B cell (primary cell): ENCODE results near the gene CERS6. TPM values are rescaled to one million over a fixed set of nuclear protein-coding genes. Genes with fewer than 3 reads are reported as not detected.

Source experiments
- ATAC-seq: fragments of 200-7000 bp; cut with Tn5 transposase; one replicate; pipeline ENCODE4 v1.10.0; 2021; ENCODE audit warnings: low read depth, mild to moderate bottlenecking, moderate number of reproducible peaks, moderate library complexity
- CTCF ChIA-PET: fragments of 350-600 bp; sonication (Branson Sonifier 250); formaldehyde crosslinking; loops from one replicate; lab custom pipeline; 2021; ENCODE audit warnings: antibody characterized with exemption, inconsistent platforms; lab: Charles Lee
- POLR2A ChIA-PET: fragments of 350-600 bp; sonication (Branson Sonifier 250); formaldehyde crosslinking; loops from one replicate; lab custom pipeline; 2021; ENCODE audit warnings: antibody characterized with exemption; lab: Charles Lee
- DNase-seq: peaks from one replicate; pipeline ENCODE4 v3.0.0; 2013
- H2AFZ ChIP-seq: 2 replicates; pipeline ENCODE4 v1.6.1; 2012; ENCODE audit warnings: mild to moderate bottlenecking, low read depth, low read length; ENCODE audit not compliant: insufficient read depth, poor library complexity, severe bottlenecking
- H3K27ac ChIP-seq, 2 donors: 1 replicate in 1 of 2; 2 replicates in 1 of 2; pipeline ENCODE4 v1.5.1; 2012 to 2013; ENCODE audit warnings: low read length in 2 of 2, mild to moderate bottlenecking in 2 of 2, moderate library complexity in 1 of 2
- H3K27me3 ChIP-seq, 4 experiments: fragments of 200-600 bp in 1 of 4; sonication (generic) in 1 of 4; replicated peaks in 1 of 4; 1 replicate in 2 of 4; 2 replicates in 2 of 4; pipeline versions ENCODE4 v1.6.1 to v1.7.0; 2013 to 2016; ENCODE audit warnings: low read length in 3 of 4, mild to moderate bottlenecking in 2 of 4, mixed read lengths in 1 of 4, moderate library complexity in 1 of 4; ENCODE audit not compliant: insufficient read depth in 4 of 4, control insufficient read depth in 3 of 4; ENCODE audit errors: control extremely low read depth in 1 of 4
- H3K36me3 ChIP-seq, 2 experiments: replicated peaks in 1 of 2; 1 replicate in 1 of 2; 2 replicates in 1 of 2; pipeline versions ENCODE4 v1.6.1 to v1.7.1; 2013; ENCODE audit warnings: low read length in 1 of 2; ENCODE audit not compliant: insufficient read depth in 2 of 2, control insufficient read depth in 1 of 2; ENCODE audit errors: control extremely low read depth in 1 of 2, extremely low read depth in 1 of 2
- H3K4me1 ChIP-seq, 2 donors: fragments of 200-600 bp in 1 of 2; sonication (generic) in 1 of 2; 1 replicate in 1 of 2; 2 replicates in 1 of 2; pipeline versions ENCODE4 v1.5.1 to v1.6.1; 2013 to 2017; ENCODE audit warnings: low read length in 2 of 2; ENCODE audit not compliant: control insufficient read depth in 2 of 2, insufficient read depth in 2 of 2
- H3K4me2 ChIP-seq: replicated peaks from 2 replicates; pipeline ENCODE3; 2012; ENCODE audit warnings: mild to moderate bottlenecking, low read depth, low read length; ENCODE audit not compliant: poor library complexity, severe bottlenecking
- H3K4me3 ChIP-seq, 5 experiments: fragments of 200-600 bp in 1 of 5; sonication (generic) in 1 of 5; 1 replicate in 3 of 5; 2 replicates in 2 of 5; pipeline versions ENCODE4 v1.5.1 to v1.7.0; 2011 to 2016; ENCODE audit warnings: low read length in 4 of 5, mild to moderate bottlenecking in 4 of 5, low read depth in 2 of 5, control low read depth in 1 of 5, moderate library complexity in 1 of 5; ENCODE audit not compliant: insufficient read depth in 1 of 5; ENCODE audit errors: control extremely low read depth in 1 of 5, extremely low read depth in 1 of 5
- H3K79me2 ChIP-seq: fragments of 200-600 bp; sonication (generic); one replicate; pipeline ENCODE4 v1.6.0; 2016; ENCODE audit warnings: low read length; ENCODE audit not compliant: control insufficient read depth, insufficient read depth
- H3K9ac ChIP-seq: fragments of 200-600 bp; sonication (generic); 2 replicates; pipeline ENCODE4 v1.6.1; 2017; ENCODE audit warnings: mild to moderate bottlenecking, low read length, moderate library complexity
- H3K9me3 ChIP-seq, 3 donors: one replicate each; pipeline versions ENCODE4 v1.6.1 to v1.7.1; 2013; ENCODE audit warnings: low read length in 2 of 3; ENCODE audit not compliant: control insufficient read depth in 2 of 3, insufficient read depth in 1 of 3; ENCODE audit errors: control extremely low read depth in 1 of 3
- H4K20me1 ChIP-seq: 2 replicates; pipeline ENCODE4 v1.6.0; 2012; ENCODE audit warnings: mild to moderate bottlenecking, low read length; ENCODE audit not compliant: insufficient read depth, control insufficient read depth, poor library complexity, severe bottlenecking
- H3K27ac Mint-ChIP-seq: one replicate; pipeline ENCODE4 v1.8.0; 2021; ENCODE audit warnings: mixed read lengths
- H3K27me3 Mint-ChIP-seq: one replicate; pipeline ENCODE4 v1.8.0; 2021; ENCODE audit warnings: mixed read lengths
- H3K4me1 Mint-ChIP-seq: one replicate; pipeline ENCODE4 v1.8.0; 2021; ENCODE audit warnings: mixed read lengths
- H3K4me3 Mint-ChIP-seq: one replicate; pipeline ENCODE4 v1.8.0; 2021; ENCODE audit warnings: mixed read lengths
- H3K9me3 Mint-ChIP-seq: one replicate; pipeline ENCODE4 v1.8.0; 2022; ENCODE audit warnings: mixed read lengths; ENCODE audit not compliant: insufficient read depth
- EZH2 ChIP-seq: IDR thresholded peaks from 2 replicates; pipeline ENCODE4 v1.6.1; 2012; ENCODE audit warnings: borderline replicate concordance, low read depth, mild to moderate bottlenecking, moderate library complexity, low read length; ENCODE audit not compliant: insufficient read depth, poor library complexity, severe bottlenecking
- WGBS: methylation state at CpG from one replicate; pipeline ENCODE4 v1.1.5; 2013; ENCODE audit warnings: missing lambda C conversion rate; ENCODE audit not compliant: insufficient coverage; 5-methylcytosine and 5-hydroxymethylcytosine counted together
- intact Hi-C: fragments of 100-400 bp; cut with micrococcal nuclease; formaldehyde crosslinking; loops from one replicate; pipeline ENCODE4 v1.10.0; 2022
- polyA plus RNA-seq: library from polyadenylated mRNA; depleted of rRNA; stranded (reverse); fragments of >200 nt; gene quantifications from 2 replicates; pipeline ENCODE4 v1.2.3, GENCODE V29; 2012
- total RNA-seq, 2 donors: library from RNA; stranded (reverse); fragments of 120-200 nt in 1 of 2; gene quantifications; 1 replicate in 1 of 2; 2 replicates in 1 of 2; pipeline versions ENCODE4 v1.2.3 to v1.2.4, GENCODE V29; 2013 to 2022
- TF ChIP-seq, protein P1 (sequence below): fragments of 200-600 bp; IDR thresholded peaks from one replicate; pipeline ENCODE4 v1.8.0; 2022; ENCODE audit warnings: antibody characterized with exemption, mild to moderate bottlenecking

CERS6 gene
- total and polyA plus RNA-seq, 2 donors (not counting 1 experiment from before 2014, with no cell fraction given) = 2.2 to 5.5 TPM

DNA sequence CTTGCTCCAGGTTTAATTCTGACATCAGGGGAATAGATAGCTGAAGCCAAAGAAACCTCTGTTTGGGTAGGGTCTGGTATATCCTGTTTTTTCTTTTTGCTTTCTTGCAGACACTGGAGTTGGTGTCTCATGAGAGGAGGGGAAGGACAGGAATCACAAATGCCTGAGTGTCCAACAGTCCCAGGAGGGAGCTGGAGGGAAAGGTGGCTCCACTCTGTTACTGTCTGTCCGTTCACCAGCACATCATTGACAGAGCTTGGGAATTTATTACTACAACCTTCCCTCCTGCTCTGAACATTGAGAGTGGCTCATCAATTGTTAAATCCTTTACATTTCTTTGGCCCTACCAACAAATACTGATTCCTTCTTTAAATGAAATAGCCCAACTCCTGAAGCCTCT, 194.1 kb downstream of the CERS6 start:
- no peak overlapping the region for H3K9ac ChIP-seq
- H3K27ac ChIP-seq = no peak overlapping the region
- Mint-ChIP-seq H3K27me3 (no peaks in the 10 kb centered on the region), H3K9me3 (no peaks in the 10 kb centered on the region), H3K27ac (no peak overlapping the region), H3K4me3 (no peak overlapping the region), H3K4me1 (peaks cover 12% of the 10 kb centered on the region)
- H4K20me1 ChIP-seq = no peaks in the 10 kb centered on the region
- ChIA-PET POLR2A (no interaction called here), CTCF (interaction anchor here (0.7 kb wide), 1 partner anchor 22 kb away, joined by 3 read pairs; no protein-coding TSS in a partner anchor)
- H3K4me1 ChIP-seq = no peaks in the 10 kb centered on the region
- DNase-seq (no peak), ATAC-seq (no peak)
- no peak overlapping the region for H3K4me3 ChIP-seq
- WGBS = no CpG with 5 or more reads among the region's 1 CpG
- H3K9me3 ChIP-seq = peaks cover 0 to 3% (median 0%) of the 10 kb centered on the region in 3 donors
- no peak overlapping the region for H3K4me2 ChIP-seq
- intact Hi-C loops = no loop called here
- H2AFZ ChIP-seq = no peak overlapping the region
- H3K79me2 ChIP-seq = no peaks in the 10 kb centered on the region
- no peaks in the 10 kb centered on the region for H3K27me3 ChIP-seq
- no peaks in the 10 kb centered on the region for H3K36me3 ChIP-seq
- TF ChIP-seq EZH2 = no peak
- TF ChIP-seq, protein P1, sequence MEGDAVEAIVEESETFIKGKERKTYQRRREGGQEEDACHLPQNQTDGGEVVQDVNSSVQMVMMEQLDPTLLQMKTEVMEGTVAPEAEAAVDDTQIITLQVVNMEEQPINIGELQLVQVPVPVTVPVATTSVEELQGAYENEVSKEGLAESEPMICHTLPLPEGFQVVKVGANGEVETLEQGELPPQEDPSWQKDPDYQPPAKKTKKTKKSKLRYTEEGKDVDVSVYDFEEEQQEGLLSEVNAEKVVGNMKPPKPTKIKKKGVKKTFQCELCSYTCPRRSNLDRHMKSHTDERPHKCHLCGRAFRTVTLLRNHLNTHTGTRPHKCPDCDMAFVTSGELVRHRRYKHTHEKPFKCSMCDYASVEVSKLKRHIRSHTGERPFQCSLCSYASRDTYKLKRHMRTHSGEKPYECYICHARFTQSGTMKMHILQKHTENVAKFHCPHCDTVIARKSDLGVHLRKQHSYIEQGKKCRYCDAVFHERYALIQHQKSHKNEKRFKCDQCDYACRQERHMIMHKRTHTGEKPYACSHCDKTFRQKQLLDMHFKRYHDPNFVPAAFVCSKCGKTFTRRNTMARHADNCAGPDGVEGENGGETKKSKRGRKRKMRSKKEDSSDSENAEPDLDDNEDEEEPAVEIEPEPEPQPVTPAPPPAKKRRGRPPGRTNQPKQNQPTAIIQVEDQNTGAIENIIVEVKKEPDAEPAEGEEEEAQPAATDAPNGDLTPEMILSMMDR = no peak

DNA sequence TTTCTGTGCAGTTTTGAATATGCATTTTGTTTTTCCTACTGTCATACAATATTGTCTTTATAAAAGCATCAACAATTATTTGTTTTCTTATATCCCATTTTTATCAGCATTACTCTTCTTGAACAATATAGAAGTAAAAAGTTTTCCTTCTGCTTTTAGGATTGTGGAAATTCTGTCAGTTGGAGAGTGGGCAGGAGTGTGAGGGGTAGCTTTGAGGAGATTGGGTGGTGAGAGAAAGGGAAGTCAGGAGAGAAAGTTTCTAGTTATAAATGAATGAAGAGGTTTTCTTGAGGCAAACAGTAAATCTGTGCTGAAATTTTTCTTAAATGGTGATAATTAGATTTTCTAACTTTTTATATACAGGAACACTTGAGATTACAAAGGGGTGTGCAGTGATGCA, 194.7 kb downstream of the CERS6 start:
- H3K36me3 ChIP-seq = peaks cover 0 to under 1% of the 10 kb centered on the region in 2 experiments
- ChIA-PET CTCF (no interaction called here), POLR2A (no interaction called here)
- H3K4me1 ChIP-seq = no peaks in the 10 kb centered on the region
- H3K4me2 ChIP-seq = no peak overlapping the region
- Mint-ChIP-seq H3K4me3 (no peak overlapping the region), H3K4me1 (peaks cover 12% of the 10 kb centered on the region), H3K27me3 (no peaks in the 10 kb centered on the region), H3K9me3 (no peaks in the 10 kb centered on the region), H3K27ac (no peak overlapping the region)
- no peak overlapping the region for H2AFZ ChIP-seq
- DNase-seq (no peak), ATAC-seq (no peak)
- H3K9ac ChIP-seq = no peak overlapping the region
- no peaks in the 10 kb centered on the region for H3K27me3 ChIP-seq
- intact Hi-C loops = no loop called here
- H3K79me2 ChIP-seq = no peaks in the 10 kb centered on the region
- no peaks in the 10 kb centered on the region for H4K20me1 ChIP-seq
- no peak overlapping the region for H3K4me3 ChIP-seq
- no peak overlapping the region for H3K27ac ChIP-seq
- H3K9me3 ChIP-seq = peaks cover 0 to under 1% (median 0%) of the 10 kb centered on the region in 3 donors
- TF ChIP-seq, protein P1 = no peak
- TF ChIP-seq EZH2 = no peak
